Neuronal stem cell (in vitro differentiated cells): ENCODE measurements around the gene HEPH.
"Not testable (repeated sequence)": the region's sequence is repeated elsewhere in the genome, so short reads cannot be mapped to it uniquely, and the experiment has no call there.

Source experiments
- DNase-seq: peaks from one replicate; pipeline ENCODE4 v3.0.0-alpha.2; 2013; ENCODE audit warnings: low spot score
- H2AFZ ChIP-seq: one replicate; pipeline ENCODE4 v1.6.1; 2013; ENCODE audit warnings: mild to moderate bottlenecking, low read length, inconsistent platforms
- H2AK5ac ChIP-seq: 2 replicates; pipeline ENCODE4 v1.6.1; 2013; ENCODE audit warnings: low read depth, mild to moderate bottlenecking, inconsistent platforms, low read length, moderate library complexity, mixed read lengths
- H2BK120ac ChIP-seq: 2 replicates; pipeline ENCODE4 v1.6.1; 2013; ENCODE audit warnings: low read depth, mild to moderate bottlenecking, inconsistent platforms, low read length, moderate library complexity, mixed read lengths
- H2BK12ac ChIP-seq: one replicate; pipeline ENCODE4 v1.6.1; 2013; ENCODE audit warnings: low read length, inconsistent platforms
- H2BK15ac ChIP-seq: 2 replicates; pipeline ENCODE4 v1.6.1; 2013; ENCODE audit warnings: mild to moderate bottlenecking, low read length, inconsistent platforms, mixed read lengths
- H2BK5ac ChIP-seq: one replicate; pipeline ENCODE4 v1.6.1; 2013; ENCODE audit warnings: inconsistent platforms, mild to moderate bottlenecking, low read length, moderate library complexity
- H3K14ac ChIP-seq: one replicate; pipeline ENCODE4 v1.6.1; 2013; ENCODE audit warnings: low read length, inconsistent platforms
- H3K18ac ChIP-seq: 2 replicates; pipeline ENCODE4 v1.6.1; 2013; ENCODE audit warnings: low read length, inconsistent platforms
- H3K23ac ChIP-seq: 2 replicates; pipeline ENCODE4 v1.6.1; 2013; ENCODE audit warnings: low read depth, mild to moderate bottlenecking, mixed read lengths, low read length, inconsistent platforms; ENCODE audit not compliant: poor library complexity
- H3K27ac ChIP-seq: replicated peaks from 3 replicates; pipeline ENCODE4 v1.5.1; 2013; ENCODE audit warnings: low read length, inconsistent platforms
- H3K27me3 ChIP-seq, 3 experiments: 2 replicates each; pipeline ENCODE4 v1.6.1; 2013; ENCODE audit warnings: low read length in 3 of 3, mild to moderate bottlenecking in 2 of 3, inconsistent platforms in 1 of 3, low read depth in 1 of 3, mixed read lengths in 1 of 3, moderate library complexity in 1 of 3; ENCODE audit not compliant: control insufficient read depth in 3 of 3, insufficient read depth in 3 of 3
- H3K36me3 ChIP-seq, 2 donors: replicated peaks in 1 of 2; 2 replicates each; pipeline ENCODE4 v1.6.1; 2013; ENCODE audit warnings: low read length in 2 of 2; ENCODE audit not compliant: control insufficient read depth in 2 of 2, insufficient read depth in 2 of 2
- H3K4ac ChIP-seq: 2 replicates; pipeline ENCODE4 v1.6.1; 2013; ENCODE audit warnings: inconsistent platforms, mild to moderate bottlenecking, low read length, moderate library complexity
- H3K4me1 ChIP-seq, 2 donors: 1 replicate in 1 of 2; 2 replicates in 1 of 2; pipeline ENCODE4 v1.6.1; 2013; ENCODE audit warnings: low read length in 2 of 2, low read depth in 1 of 2; ENCODE audit not compliant: control insufficient read depth in 2 of 2, insufficient read depth in 1 of 2
- H3K4me2 ChIP-seq: one replicate; pipeline ENCODE4 v1.6.1; 2013; ENCODE audit warnings: mild to moderate bottlenecking, low read length, inconsistent platforms; ENCODE audit not compliant: insufficient read depth, poor library complexity, severe bottlenecking
- H3K4me3 ChIP-seq, 2 donors: 2 replicates each; pipeline ENCODE4 v1.5.1; 2013; ENCODE audit warnings: low read length in 2 of 2, mild to moderate bottlenecking in 2 of 2, inconsistent platforms in 1 of 2, moderate library complexity in 1 of 2
- H3K79me1 ChIP-seq: one replicate; pipeline ENCODE4 v1.6.1; 2013; ENCODE audit warnings: low read depth, mild to moderate bottlenecking, inconsistent platforms, low read length, moderate library complexity
- H3K9ac ChIP-seq: one replicate; pipeline ENCODE4 v1.6.1; 2013; ENCODE audit warnings: mild to moderate bottlenecking, low read depth, low read length, inconsistent platforms; ENCODE audit not compliant: poor library complexity
- H3K9me3 ChIP-seq, 2 donors: replicated peaks in 1 of 2; 2 replicates each; pipeline versions ENCODE3 to v1.6.1; 2013; ENCODE audit warnings: low read length in 2 of 2, mild to moderate bottlenecking in 2 of 2, inconsistent platforms in 1 of 2, low read depth in 1 of 2, mixed read lengths in 1 of 2, moderate library complexity in 1 of 2; ENCODE audit not compliant: control insufficient read depth in 2 of 2, insufficient read depth in 1 of 2
- H4K8ac ChIP-seq: one replicate; pipeline ENCODE4 v1.6.1; 2013; ENCODE audit warnings: low read depth, mild to moderate bottlenecking, inconsistent platforms, low read length, moderate library complexity
- H4K91ac ChIP-seq: one replicate; pipeline ENCODE4 v1.6.1; 2013; ENCODE audit warnings: low read length, low read depth, mild to moderate bottlenecking, inconsistent platforms; ENCODE audit not compliant: poor library complexity
- WGBS, 2 donors: extraction: QIAGEN DNeasy Blood & Tissue Kit; methylation state at CpG; one replicate each; pipeline ENCODE4 v1.1.7; 2013; ENCODE audit warnings: missing lambda C conversion rate in 2 of 2, mixed read lengths in 1 of 2; ENCODE audit not compliant: insufficient read length in 2 of 2, insufficient replicate concordance in 1 of 2; ENCODE audit errors: extremely low coverage in 2 of 2; 5-methylcytosine and 5-hydroxymethylcytosine counted together

Gene HEPH

DNA sequence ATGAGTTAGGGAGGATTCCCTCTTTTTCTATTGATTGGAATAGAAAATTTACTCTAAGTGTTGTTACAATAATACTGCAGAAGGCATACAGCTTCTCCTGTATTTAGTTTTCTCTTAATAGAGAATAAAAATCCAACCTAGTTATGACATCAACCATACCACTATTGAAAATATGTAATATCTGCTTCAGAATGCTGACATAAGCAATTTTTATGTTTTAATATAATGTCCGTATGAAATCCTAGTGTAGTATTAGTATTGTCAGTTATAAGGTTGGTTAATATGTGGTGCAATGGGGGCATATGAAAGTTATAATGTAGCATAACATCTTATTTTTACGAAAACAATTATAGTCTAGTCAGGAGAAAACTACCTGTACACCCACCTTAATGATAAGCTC lies 68.2 kb downstream of the HEPH start:
- Histone ChIP-seq H4K8ac (no peak overlapping the region), H3K9me3 (no peaks in the 10 kb centered on the region), H2AK5ac (no peak overlapping the region), H2BK120ac (no peak overlapping the region), H3K27ac (no peak overlapping the region), H3K4me2 (no peak overlapping the region), H3K27me3 (no peaks in the 10 kb centered on the region), H3K4ac (no peak overlapping the region), H2BK12ac (no peak overlapping the region), H3K79me1 (no peaks in the 10 kb centered on the region), H3K4me1 (no peaks in the 10 kb centered on the region), H2AFZ (no peak overlapping the region), H3K14ac (no peak overlapping the region), H3K4me3 (no peak overlapping the region), H4K91ac (no peak overlapping the region), H3K36me3 (no peaks in the 10 kb centered on the region), H2BK15ac (no peak overlapping the region), H2BK5ac (no peak overlapping the region), H3K18ac (no peak overlapping the region), H3K9ac (no peak overlapping the region), H3K23ac (no peak overlapping the region)
- no peak for DNase-seq
- no CpG with 5 or more reads among the region's 2 CpGs for WGBS, 2 donors

- Histone ChIP-seq H4K91ac (no peak overlapping the region), H3K14ac (no peak overlapping the region), H3K36me3 (no peaks in the 10 kb centered on the region), H3K27ac (no peak overlapping the region), H3K4me3 (no peak overlapping the region), H2BK120ac (no peak overlapping the region), H4K8ac (no peak overlapping the region), H3K79me1 (no peaks in the 10 kb centered on the region), H2AFZ (no peak overlapping the region), H2AK5ac (no peak overlapping the region), H2BK12ac (no peak overlapping the region), H3K4ac (no peak overlapping the region), H3K23ac (no peak overlapping the region), H2BK5ac (no peak overlapping the region), H3K4me1 (no peaks in the 10 kb centered on the region), H3K9me3 (no peaks in the 10 kb centered on the region), H3K9ac (no peak overlapping the region), H3K18ac (no peak overlapping the region), H3K27me3 (no peaks in the 10 kb centered on the region), H3K4me2 (no peak overlapping the region), H2BK15ac (no peak overlapping the region)
- no peak for DNase-seq
Measured at GRCh38 chrX:66233209-66233608, 69.2 kb downstream of the HEPH start.

DNA sequence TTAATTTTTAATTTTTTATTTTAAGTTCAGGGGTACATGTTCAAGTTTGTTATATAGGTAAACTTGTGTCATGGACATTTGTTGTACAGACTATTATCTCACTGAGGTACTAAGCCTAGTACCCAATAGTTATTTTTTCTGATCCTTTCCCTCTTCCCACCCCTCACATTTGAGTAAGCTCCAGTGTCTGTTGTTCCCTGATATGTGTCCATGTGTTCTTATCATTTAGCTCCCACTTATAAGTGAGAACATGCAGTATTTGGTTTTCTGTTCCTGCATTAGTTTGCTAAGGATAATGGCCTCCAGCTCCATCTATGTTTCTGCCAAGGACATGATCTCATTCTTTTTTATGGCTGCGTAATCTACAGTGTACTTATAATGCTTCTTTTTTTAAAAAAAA lies 69.9 kb downstream of the HEPH start:
- not testable (repeated sequence) for H3K18ac ChIP-seq, H3K4me2 ChIP-seq, H3K4ac ChIP-seq, H4K8ac ChIP-seq, H2AFZ ChIP-seq, H3K9me3 ChIP-seq, H3K4me1 ChIP-seq, DNase-seq, H2BK120ac ChIP-seq, H2BK5ac ChIP-seq, H3K27ac ChIP-seq, H3K4me3 ChIP-seq, H3K27me3 ChIP-seq, H2BK12ac ChIP-seq, H3K14ac ChIP-seq, H3K23ac ChIP-seq, H2AK5ac ChIP-seq, H3K36me3 ChIP-seq, H3K9ac ChIP-seq, H3K79me1 ChIP-seq, H4K91ac ChIP-seq, H2BK15ac ChIP-seq
- WGBS, 2 donors = no CpG with 5 or more reads among the region's 1 CpG

DNA sequence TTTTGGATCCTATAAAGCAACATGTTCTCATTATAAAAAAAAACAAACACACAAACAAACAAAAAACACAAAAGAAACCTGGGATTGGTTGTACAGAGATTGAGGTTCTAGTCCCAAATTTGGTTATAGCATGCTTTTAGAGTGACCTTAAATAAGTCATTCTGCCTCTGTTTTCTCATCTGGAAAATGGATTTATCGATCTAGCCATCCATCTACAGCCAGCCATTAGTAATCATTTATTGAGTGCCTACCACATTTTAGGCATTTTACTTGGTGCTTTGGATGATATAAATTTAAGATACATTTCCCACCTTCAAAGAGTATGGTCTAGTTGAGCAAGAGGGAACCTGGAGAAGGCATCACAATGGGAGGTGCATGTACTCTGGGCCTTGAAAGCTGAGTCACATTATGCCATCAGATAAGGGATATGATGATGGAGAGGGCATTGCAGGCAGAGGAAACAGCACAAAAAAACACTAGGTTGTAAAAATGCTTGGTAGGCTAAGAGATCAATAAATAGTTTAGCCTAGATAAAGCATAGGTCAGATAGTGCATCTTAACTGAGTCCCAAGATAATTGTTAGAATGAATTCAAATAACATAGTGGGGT lies 91.4 kb downstream of the HEPH start:
- no peak overlapping the region for H3K4me3 ChIP-seq
- WGBS, 2 donors = no CpG with 5 or more reads among the region's 1 CpG
- DNase-seq = no peak
- H2BK5ac ChIP-seq = no peak overlapping the region
- no peaks in the 10 kb centered on the region for H3K27me3 ChIP-seq
- no peak overlapping the region for H3K4ac ChIP-seq
- H3K79me1 ChIP-seq = no peaks in the 10 kb centered on the region
- no peak overlapping the region for H2BK15ac ChIP-seq
- H3K4me2 ChIP-seq = no peak overlapping the region
- no peak overlapping the region for H3K14ac ChIP-seq
- no peak overlapping the region for H3K27ac ChIP-seq
- H3K23ac ChIP-seq = no peak overlapping the region
- no peak overlapping the region for H4K91ac ChIP-seq
- peaks cover 1 to 5% of the 10 kb centered on the region in 2 donors for H3K36me3 ChIP-seq
- no peak overlapping the region for H2BK120ac ChIP-seq
- H2BK12ac ChIP-seq = no peak overlapping the region
- no peaks in the 10 kb centered on the region for H3K9me3 ChIP-seq
- H4K8ac ChIP-seq = no peak overlapping the region
- no peak overlapping the region for H2AK5ac ChIP-seq
- H3K9ac ChIP-seq = no peak overlapping the region
- no peaks in the 10 kb centered on the region for H3K4me1 ChIP-seq
- no peak overlapping the region for H2AFZ ChIP-seq
- H3K18ac ChIP-seq = no peak overlapping the region
